ENCODE results near the gene PRCD.
"Not testable (repeated sequence)": the region's sequence is repeated elsewhere in the genome, so short reads cannot be mapped to it uniquely, and the experiment has no call there.

PRCD gene

DNA sequence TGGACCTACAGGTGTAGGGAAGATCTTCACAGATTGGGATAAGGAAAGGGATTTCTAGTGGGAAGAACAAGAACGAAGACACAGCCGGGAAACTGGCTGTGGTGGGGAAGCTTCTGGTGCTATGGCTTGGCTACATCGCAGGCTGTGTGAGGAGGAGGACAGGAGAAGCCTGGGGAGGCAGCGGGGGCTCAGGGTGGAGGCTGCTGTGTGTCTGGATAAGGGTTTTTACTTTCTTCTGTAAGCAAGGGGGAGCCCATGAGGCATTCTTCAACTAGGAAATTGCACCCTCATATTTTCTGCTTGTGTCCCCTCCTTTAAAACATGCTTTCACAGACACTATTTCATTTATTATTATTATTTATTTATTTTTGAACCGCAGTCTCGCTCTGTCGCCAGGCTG is 35.7 kb upstream of the PRCD start:
- no peak for DNase-seq (ENCODE audit: low read depth in 2 of 2)

DNA sequence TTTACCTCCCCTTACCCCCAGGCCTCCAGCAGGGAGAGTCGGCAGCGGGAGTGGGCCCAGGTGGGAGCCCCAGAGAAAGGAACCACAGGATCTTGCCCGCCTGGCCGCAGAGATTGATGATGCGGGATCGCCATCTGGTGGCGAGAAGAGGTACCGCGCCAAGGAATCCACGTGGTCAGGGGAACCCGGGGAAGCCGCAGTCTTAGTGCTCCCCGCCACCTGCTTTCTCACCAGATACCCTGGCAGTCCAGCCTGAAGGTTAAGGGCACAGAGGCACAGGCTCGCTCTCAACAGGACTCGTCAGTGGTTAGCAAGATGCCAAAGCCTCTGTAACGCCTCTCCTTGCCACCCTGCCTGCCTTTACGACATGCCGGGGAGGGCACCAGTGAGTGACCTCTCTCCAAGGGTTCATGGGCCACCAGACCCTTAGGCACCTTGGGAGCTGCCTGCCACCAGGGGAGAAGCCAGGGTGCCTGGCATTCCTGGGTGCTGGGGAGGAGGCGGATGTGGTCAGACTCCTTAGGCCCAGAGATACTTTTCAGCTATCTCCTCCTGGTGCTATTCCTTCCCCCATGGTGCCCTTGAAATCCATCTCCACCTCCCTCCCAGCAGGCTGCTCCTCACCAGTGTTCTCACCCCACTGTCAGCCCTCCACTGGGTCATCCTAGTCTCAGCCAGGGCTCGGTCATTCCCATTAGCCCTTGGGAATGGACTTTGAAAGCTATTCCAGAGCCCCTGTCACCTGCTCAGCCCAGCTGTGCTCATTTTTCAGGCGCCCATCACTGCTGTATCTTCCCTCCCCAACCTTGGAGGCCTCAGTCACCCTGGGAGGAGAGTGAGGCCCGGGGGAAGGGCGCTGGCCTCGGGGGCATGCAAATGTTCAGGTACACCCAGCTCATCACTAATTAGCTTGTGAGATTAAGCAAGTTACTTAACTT is 33.2 kb upstream of the PRCD start:
- peak; percentile 71 to 85 for DNase-seq (ENCODE audit: low read depth in 2 of 2)

DNA sequence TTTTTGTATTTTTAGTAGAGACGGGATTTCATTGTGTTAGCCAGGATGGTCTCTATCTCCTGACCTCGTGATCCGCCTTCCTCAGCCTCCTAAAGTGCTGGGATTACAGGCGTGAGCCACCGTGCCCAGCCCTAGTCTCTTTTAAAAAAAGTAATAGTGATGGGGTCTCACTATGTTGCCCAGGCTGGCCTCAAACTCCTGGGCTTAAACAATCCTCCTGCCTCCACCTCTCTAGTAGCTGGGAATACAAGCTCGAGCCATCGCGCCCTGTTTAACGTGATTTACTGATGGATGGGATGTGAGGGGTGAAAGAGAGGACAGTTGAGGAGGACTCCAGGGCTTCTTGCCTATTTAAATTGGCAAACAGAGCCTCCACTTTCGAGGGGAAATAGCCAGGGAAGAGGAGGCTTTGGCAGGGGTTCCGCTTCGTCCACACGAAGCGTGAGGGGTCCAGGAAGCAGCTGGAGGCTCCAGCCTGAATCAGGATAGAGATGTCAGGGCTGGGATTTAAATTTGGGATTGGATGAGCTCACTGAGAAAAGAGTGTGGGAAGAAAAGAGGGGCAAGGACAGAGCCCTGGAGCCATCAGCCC is 31.3 kb upstream of the PRCD start:
- DNase-seq (ENCODE audit: low read depth in 2 of 2): not testable (repeated sequence)

DNA sequence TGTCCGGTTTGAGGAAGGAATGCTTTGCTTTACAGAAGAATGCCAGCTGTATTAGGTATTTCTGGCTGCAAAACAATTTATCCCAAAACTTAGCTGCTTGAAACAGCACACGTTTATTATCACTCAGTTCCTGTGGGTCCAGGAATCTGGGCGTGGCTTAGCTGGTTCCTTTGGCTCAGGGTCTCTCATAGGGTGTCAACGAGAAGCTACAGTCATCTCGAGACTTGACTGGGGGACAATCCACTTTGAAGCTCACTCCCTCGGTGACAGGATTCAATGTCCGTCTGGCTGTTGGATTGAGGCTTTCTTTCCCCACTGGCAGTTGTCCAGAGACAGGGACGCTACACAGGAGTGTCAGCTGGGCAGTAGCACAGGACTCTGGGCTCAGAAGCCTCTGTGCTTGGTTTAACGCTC is 29.0 kb upstream of the PRCD start:
- DNase-seq (ENCODE audit: low read depth in 2 of 2): no peak

DNA sequence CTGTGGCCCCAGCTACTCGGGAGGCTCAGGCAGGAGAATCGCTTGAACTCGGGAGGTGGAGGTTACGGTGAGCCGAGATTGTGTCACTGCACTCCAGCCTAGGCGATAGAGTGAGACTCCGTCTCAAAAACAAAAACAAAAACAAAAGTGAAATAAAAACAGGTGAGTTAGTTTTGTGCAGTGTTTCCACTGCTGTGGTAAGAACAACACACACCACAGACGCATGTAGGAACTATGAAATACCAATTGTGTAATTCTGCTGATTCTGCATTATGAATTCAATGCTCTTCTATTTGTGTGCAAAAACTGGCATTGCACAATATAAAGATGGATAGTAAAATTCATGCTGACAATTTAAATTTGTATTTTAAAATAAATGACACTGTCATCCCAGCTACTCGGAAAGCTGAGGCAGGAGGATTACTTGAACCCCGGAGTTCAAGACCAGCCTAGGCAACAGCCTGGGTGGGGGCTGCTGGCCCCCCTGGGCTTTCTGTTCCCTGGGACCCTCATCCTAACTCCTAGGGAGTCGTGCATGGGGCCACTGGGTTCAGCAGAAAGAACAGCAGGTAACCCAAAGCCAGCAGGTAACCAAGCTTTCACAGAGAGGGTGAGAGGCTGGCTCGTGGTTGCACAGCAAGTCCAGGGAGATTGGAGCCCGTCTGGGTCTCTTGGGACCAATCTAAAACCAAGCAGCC is 28.0 kb upstream of the PRCD start:
- DNase-seq (ENCODE audit: low read depth in 2 of 2): no peak

DNA sequence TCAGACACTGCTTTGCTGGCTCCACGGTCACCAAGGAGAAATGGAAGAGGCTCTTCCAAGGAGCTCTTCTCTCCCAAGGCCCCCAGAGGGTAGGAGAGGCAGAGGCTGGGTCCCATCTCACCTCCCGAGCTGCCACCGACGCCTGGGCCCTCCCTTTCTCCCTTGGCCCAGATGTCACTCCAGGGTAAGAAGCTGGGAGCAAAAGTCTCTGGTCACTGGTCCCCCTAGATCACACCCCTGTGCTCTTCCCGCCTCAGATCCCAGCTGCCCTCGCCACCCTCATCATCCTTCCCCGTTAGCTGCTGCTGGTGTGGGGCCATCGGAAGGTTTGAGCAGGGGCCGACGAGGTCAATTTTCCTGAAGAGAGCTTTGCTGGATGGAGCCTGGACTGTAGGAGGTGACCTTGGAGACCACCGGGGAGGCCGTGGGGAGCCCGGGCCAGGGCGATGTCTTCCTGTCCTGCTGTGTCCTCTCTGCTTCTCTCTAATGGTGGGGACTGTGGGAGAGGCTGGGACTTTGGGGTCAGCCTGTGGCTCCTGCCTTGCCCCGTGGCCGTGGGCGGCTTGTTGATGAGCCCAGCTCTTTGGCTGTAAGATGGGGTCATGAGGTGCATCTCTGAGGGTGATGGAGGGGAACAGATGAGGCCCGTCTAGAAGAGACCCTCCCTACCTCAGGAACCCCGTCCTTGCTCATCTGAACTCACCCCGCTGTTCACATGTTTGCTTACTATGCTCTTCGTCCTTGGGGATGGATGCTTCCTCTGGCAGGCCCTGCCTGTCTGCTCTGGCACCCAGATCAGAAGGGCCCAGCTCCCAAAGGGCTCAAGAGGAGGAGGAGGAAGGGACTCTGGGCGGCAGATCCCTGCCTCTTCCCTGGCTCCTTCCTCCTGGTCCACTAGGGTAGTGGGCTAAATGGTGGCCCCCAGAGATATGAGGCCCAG is 27.2 kb upstream of the PRCD start:
- DNase-seq (ENCODE audit: low read depth in 2 of 2): no peak

DNA sequence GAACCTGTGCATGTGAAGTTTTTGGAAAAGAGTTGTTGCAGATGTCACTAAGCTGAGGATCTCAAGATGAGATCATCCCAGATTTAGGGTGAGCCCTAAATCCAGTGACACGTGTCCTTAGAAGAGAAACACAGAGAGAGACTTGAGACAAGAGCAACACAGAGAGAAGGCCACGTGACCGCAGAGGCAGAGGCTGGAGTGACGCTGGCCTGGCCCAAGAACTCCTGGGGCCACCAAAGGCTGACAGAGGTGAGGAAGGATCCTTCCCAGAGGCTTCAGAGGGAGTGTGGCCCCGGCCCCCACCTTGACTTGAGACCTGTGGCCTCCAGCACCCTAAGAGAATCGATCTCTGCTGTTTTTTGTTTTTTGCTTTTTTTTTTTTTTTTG is 26.5 kb upstream of the PRCD start:
- DNase-seq (ENCODE audit: low read depth in 2 of 2): no peak

DNA sequence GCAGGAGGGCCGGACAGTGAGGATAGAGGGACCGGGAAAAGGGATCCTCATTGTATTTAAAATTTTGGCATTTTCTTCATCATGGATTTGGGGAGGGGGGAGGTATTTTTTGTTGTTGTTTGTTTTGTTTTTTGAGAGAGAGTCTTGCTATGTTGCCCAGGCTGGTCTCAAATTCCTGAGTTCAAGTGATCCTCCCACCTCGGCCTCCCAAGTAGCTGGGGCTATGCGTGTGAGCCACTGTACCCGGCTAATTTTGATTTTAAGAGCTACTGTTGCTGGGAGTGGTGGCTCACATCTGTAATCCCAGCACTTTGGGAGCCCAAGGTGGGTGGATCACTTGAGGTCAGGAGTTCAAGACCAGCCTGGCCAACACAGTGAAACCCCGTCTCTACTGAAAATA is 25.5 kb upstream of the PRCD start:
- not testable (repeated sequence) for DNase-seq (ENCODE audit: low read depth in 2 of 2)

DNA sequence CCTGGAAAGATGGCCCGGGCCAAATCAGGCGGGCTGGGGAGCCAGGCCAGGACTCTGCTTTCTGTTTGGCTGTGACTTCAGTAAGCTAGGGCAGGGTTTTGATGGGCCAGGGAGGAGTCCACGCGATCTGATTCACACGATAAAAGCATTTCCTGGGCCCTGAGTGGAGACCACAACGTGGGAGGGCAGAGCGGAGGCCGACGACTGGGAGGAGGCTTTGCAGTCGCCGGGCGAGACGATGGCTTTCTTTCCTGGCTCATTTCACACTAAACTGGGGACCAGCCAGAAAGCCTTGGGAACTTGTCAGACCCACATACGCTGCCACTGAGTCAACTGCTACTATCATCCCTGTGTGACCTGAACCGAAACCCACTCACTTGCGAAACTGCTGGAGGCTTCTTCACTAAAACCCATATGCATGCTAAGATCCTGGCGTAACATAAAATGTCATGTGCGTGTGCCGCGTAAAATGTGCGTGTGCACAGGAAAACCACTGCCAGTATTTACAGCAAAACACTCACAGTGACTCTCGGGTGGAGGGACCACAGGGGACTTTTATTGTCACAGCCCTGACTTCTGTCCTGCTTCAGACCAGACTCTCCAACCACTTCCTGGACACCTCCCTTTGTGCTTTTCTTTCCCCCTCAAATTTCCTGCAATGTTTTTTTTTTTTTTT is 24.4 kb upstream of the PRCD start:
- DNase-seq (ENCODE audit: low read depth in 2 of 2): peak; percentile 68 to 79

DNA sequence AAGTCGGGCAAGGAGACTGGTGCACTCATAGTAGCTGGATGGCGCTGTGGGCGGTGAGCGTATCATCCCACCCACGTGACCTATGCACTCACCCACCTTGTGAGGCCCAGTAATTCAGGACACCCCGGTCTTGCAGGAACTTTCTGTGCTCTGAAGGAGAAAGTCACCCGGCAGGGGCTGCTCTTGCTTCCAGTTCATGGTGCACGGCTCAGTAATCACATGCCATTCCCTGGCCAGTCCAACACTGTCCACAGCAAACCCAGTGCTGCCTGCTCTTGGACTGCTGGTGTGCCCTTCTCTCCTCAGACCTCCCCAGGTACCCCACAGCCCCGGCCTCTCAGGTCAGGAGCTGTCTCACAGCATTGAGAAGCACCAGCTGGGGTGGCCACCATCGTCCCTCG is 22.2 kb upstream of the PRCD start:
- DNase-seq (ENCODE audit: low read depth in 2 of 2): no peak

DNA sequence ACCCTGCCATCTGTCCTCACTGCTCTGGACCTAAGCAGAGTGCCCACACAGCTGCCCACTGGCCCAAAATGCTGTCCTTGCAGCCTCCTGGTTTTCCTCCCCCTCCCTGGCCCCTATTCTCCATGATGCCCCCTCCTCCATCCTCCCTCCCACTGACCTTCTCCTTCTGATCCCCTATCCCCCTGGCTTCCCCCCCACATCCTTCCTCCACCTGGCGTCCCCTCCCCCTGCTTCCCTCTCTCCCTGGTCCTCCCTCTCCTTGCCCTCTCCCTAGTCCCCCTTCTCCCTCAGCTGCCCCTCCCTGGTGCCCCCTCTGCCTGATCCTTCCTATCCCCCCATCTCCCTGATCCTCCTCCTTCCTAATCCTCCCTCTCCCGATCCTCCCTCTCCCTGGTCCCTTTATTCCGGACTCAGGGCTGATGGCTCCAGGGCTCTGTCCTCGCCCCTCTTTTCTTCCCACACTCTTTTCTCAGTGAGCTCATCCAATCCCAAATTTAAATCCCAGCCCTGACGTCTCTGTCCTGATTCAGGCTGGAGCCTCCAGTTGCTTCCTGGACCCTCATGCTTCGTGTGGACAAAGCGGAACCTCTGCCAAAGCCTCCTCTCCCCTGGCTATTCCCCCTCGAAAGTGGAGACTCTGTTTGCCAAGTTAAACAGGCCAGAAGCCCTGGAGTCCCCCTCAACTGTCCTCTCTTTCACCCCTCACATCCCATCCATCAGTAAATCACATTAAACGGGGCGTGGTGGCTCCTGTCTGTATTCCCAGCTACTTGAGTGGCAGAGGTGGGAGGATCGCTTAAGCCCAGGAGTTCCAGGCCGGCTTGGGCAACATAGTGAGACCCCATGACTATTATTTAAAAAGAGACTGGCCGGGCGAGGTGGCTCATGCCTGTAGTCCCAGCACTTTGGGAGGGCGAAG is 20.5 kb upstream of the PRCD start:
- DNase-seq (ENCODE audit: low read depth in 2 of 2): no peak

DNA sequence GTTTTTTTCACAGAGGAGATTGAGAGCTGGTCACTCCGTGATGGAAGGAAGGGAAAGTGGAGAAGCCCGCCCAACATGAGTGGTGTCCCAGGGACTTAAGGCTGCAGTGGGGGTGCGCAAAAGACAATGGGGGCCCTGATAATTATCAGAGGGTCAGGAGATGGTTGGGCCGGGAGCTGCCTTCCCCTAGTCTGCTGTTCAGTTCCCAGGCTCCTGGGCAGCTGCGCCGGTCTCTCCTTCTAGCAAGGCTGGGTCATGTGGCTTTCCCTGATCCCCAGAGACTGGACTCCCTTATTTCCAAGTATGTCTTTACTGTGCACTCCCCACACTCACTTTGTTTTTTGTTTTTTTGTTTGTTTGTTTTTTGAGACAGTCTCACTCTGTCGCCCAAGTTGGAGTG is 18.6 kb upstream of the PRCD start:
- no peak for DNase-seq (ENCODE audit: low read depth in 2 of 2)

DNA sequence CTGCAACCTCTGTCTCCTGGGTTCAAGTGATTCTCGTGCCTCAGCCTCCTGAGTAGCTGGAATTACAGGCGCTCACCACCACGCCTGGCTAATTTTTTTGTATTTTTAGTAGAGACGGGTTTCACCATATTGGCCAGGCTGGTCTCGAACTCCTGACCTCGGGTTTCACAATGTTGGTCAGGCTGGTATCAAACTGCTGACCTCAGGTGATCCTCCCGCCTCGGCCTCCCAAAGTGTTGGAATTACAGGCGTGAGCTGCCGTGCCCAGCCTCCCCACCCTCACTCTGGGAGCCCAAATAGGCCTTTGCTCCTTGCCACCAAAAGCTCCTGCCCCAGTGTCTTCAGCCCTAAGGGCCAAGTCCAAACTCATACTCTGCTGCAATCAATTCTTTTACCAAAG is 18.2 kb upstream of the PRCD start:
- not testable (repeated sequence) for DNase-seq (ENCODE audit: low read depth in 2 of 2)

DNA sequence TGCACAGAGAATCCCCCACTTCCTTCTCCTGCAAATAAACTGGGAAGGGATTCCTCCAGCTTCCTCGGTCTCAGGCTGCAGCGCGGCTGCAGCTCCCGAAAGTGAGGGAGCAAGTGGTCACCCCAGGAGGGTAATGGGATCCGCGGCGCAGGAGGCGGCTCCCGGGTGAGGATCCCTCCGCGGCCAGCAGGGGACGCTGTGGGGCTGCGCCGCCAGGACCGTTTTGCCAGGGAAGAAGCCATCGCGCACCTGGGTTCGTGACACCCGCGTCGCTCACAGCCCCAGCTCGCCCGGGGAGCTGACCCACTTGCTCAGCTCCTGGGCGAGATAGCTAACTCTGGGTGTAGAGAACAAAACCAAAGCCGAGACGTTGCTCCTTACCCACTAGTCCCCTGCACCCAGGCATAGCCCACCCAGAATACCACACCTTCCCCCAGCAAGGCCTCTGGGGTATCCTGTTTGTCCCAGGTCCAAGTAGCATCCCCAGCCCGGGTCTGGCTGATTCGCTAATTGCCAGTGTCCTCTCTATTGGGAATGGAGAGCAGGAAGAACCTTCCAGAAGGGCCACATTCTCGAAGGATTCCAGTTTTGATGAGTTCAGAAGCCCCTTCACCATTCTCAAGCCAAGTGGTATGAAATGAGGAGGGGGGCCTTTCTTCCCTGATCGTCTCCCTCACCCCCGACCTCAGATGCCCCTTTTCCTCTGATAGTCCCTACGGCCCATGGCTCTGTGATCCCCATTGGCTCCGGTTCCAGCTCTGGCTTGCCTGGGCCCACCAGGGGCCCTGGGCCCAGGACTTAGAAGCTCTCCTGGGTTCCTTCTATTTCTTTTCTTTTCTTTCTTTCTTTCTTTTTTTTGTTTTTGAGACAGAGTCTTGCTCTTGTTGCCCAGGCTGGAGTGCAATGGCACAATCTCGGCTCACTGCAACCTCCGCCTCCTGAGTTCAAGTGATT is 16.5 kb upstream of the PRCD start:
- DNase-seq (ENCODE audit: low read depth in 2 of 2): peak; percentile 72 to 73

DNA sequence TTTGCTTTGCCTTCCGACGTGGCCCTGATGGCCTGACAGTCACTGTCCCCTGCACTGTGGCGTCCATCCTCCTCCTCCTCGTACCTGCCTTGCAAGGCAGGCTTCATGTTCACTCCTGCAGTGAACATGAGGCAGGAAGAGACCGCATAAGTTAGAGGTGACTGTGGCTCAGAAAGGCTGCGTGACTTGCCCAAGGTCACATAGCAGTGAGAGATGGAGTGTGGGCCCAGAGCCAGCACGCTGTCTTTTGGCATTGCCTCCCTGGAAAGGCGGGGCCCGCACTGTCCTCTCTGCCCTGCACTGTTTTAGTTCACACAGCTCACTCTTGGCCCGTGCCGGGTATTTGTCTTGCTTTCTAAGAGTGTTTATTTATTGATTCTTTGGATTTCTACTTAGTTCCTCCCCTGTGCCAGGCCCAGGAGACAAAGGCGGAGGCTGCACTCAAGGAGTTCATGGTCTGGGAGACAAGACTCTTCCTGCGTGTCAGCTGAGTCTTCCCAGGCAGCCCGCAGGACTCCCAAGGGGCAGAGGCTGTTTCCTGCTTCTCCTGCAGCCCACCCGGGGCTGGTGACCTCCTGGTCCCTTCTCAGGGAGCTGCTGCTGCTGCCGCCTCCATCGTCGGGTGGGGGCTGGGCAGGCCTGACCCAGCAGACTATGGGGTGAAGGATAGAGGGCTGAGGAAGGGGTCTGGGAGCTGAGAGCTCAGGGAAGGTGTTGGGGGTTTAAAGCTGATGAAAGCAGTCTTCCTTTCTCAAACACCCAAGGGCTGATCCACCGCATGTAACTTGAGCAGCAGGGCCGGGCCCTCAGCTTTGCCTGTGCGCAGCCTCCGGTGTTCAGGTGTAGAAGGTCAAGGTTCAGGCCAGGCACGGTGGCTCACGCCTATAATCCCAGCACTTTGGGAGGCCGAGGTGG is 15.0 kb upstream of the PRCD start:
- no peak for DNase-seq (ENCODE audit: low read depth in 2 of 2)

DNA sequence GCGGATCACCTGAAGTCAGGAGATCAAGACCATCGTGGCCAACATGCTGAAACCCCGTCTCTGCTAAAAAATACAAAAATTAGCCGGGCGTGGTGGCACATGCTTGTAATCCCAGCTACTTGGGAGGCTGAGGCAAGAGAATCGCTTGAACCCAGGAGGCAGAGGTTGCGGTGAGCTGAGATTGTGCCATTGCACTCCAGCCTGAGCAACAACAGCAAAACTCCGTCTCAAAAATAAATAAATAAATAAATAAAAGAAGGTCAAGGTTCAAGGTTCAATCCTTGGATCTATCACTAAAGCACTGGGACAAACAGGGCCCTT is 14.4 kb upstream of the PRCD start:
- not testable (repeated sequence) for DNase-seq (ENCODE audit: low read depth in 2 of 2)

DNA sequence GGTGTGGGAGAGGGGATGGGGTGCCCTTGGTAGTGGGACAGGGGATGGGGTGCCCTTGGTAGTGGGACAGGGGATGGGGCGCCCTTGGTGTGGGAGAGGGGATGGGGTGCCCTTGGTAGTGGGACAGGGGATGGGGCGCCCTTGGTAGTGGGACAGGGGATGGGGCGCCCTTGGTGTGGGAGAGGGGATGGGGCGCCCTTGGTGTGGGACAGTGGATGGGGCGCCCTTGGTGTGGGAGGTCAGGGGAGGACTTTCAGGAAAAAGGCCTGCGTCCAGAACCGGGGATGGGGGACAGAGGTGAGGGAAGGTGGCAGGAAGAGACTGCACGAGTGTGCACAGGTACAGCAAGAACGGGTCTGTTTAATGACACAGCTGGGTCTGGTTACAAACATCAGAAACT is 12.8 kb upstream of the PRCD start:
- not testable (repeated sequence) for DNase-seq (ENCODE audit: low read depth in 2 of 2)
